ENCODE results near the gene ANXA8L1. TPM values are rescaled to one million over a fixed set of nuclear protein-coding genes. Genes with fewer than 3 reads are reported as not detected.

Gene ANXA8L1
- polyA plus RNA-seq, 3 donors, result 0.31 to 2.7 (median 1.5) TPM

DNA sequence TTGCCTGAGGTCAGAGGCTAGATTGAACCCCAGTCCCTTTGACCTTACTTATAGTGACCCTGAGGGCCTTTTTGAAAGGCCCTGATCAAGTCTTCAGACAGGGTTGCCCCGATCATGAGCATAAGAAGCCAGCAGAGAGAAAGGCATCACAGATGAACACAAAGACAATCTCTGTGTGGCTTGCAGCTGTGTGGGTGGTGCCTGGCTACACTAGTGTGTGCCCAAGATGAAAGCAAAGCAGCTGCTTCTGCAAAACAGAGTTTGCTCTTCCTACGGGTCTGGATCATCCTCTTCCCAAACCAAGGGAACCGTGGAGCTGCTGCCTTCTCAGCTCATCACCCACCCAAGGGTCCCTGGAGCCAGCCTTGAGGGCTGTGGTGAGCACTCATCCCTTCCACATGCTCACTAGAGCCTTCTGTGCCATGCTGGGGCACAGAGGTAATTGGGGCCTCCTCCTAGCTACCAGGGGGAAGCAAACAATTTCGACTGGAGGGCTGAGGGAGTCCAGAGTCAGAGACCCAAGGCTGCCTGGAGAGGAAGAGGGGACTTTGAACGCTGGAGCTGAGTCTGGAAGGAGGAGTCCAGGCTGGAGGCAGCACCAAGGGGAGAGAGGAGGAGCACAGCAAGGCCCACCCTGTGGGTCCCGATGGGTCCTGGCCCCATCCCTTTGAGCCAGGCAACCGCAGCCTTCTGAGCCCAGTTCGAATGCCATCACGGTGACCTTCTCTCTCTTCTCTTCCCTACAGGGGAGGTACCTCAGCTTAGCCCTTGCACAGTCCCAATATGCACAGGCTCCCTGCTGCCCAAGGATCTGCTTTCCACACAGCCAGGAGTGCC lies 46.5 kb upstream of the ANXA8L1 start:
- H3K9me3 Mint-ChIP-seq, result peaks cover 0 to 2% (median 0%) of the 10 kb centered on the region in 7 donors
- intact Hi-C loops (cut with micrococcal nuclease), result no loop called here
- H3K36me3 ChIP-seq (replicated peaks in 1 of 2; ENCODE audit: control insufficient read depth in 1 of 2, insufficient read depth in 2 of 2, low read length in 2 of 2), result no peaks in the 10 kb centered on the region
- H3K9me3 ChIP-seq (replicated peaks in 1 of 2; ENCODE audit: control insufficient read depth in 1 of 2, insufficient read depth in 1 of 2, low read length in 2 of 2), result no peaks in the 10 kb centered on the region
- no peaks in the 10 kb centered on the region for H3K27me3 ChIP-seq (ENCODE audit: control insufficient read depth in 2 of 2, insufficient read depth in 2 of 2, low read length in 2 of 2)
- H3K4me2 ChIP-seq (replicated peaks; ENCODE audit: extremely low read depth, low read length, poor library complexity, severe bottlenecking), result no peak overlapping the region
- no peak overlapping the region for H3K27ac ChIP-seq (ENCODE audit: low read depth in 1 of 2, low read length in 2 of 2)
- no peaks in the 10 kb centered on the region for H3K79me2 ChIP-seq (ENCODE audit: insufficient read depth, low read length)
- no peak overlapping the region for H3K4me3 Mint-ChIP-seq
- H3K4me1 Mint-ChIP-seq, result peaks cover 2% of the 10 kb centered on the region
- no peaks in the 10 kb centered on the region for H3K36me3 Mint-ChIP-seq
- WGBS (ENCODE audit: insufficient coverage), result over 99% methylated on average over 8 of the region's 9 CpGs
- no peaks in the 10 kb centered on the region for H3K4me1 ChIP-seq (ENCODE audit: control insufficient read depth in 1 of 2, insufficient read depth in 2 of 2, low read length in 2 of 2)
- no peak for TF ChIP-seq CTCF (IDR thresholded peaks at IDR 0.05)
- no peak overlapping the region for H2AFZ ChIP-seq (ENCODE audit: insufficient read depth, low read depth, low read length, poor library complexity, severe bottlenecking)
- H3K4me3 ChIP-seq (replicated peaks in 1 of 3; ENCODE audit: low read depth in 2 of 3, low read length in 3 of 3), result no peak overlapping the region
- H3K27me3 Mint-ChIP-seq (ENCODE audit: low read depth in 3 of 3), result peaks cover 3 to 5% (median 4%) of the 10 kb centered on the region in 3 donors
- peak overlapping the region in 1 of 7 donors; percentile 23 for H3K27ac Mint-ChIP-seq
- no peak overlapping the region for H3K9ac ChIP-seq (ENCODE audit: insufficient read depth, low read length, poor library complexity, severe bottlenecking)
- H4K20me1 ChIP-seq (ENCODE audit: insufficient read depth, low read length), result no peaks in the 10 kb centered on the region
- no peak for DNase-seq

DNA sequence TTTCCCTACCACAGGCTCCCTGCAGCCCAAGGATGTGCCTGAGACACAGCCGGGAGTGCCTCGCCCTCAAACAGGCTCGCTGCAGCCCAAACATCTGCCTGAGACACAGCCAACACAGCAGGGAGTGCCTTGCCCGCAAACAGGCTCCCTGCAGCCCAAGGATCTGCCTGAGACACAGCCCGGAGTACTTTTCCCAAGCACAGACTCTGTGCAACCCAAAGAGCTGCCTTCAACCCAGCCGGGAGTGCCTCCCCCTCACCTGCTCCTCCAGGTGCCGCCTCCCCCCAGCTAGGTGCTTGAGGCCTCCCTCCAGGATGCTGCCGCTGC lies 45.9 kb upstream of the ANXA8L1 start:
- Mint-ChIP-seq H3K4me1 (peaks cover 2% of the 10 kb centered on the region), H3K36me3 (no peaks in the 10 kb centered on the region), H3K9me3 (peaks cover 0 to 2% (median 0%) of the 10 kb centered on the region in 7 donors), H3K27me3 (ENCODE audit: low read depth in 3 of 3) (peaks cover 3 to 5% (median 4%) of the 10 kb centered on the region in 3 donors), H3K27ac (no peak overlapping the region), H3K4me3 (no peak overlapping the region)
- H4K20me1 ChIP-seq (ENCODE audit: insufficient read depth, low read length), result no peaks in the 10 kb centered on the region
- WGBS (ENCODE audit: insufficient coverage), result 91% methylated on average over 8 of the region's 8 CpGs
- H3K4me3 ChIP-seq (replicated peaks in 1 of 3; ENCODE audit: low read depth in 2 of 3, low read length in 3 of 3), result no peak overlapping the region
- H3K79me2 ChIP-seq (ENCODE audit: insufficient read depth, low read length), result no peaks in the 10 kb centered on the region
- H3K27ac ChIP-seq (ENCODE audit: low read depth in 1 of 2, low read length in 2 of 2), result no peak overlapping the region
- no peak overlapping the region for H3K9ac ChIP-seq (ENCODE audit: insufficient read depth, low read length, poor library complexity, severe bottlenecking)
- DNase-seq, result no peak
- no peak overlapping the region for H2AFZ ChIP-seq (ENCODE audit: insufficient read depth, low read depth, low read length, poor library complexity, severe bottlenecking)
- no peak for TF ChIP-seq CTCF (IDR thresholded peaks at IDR 0.05)
- H3K4me2 ChIP-seq (replicated peaks; ENCODE audit: extremely low read depth, low read length, poor library complexity, severe bottlenecking), result no peak overlapping the region
- intact Hi-C loops (cut with micrococcal nuclease), result no loop called here
- H3K4me1 ChIP-seq (ENCODE audit: control insufficient read depth in 1 of 2, insufficient read depth in 2 of 2, low read length in 2 of 2), result no peaks in the 10 kb centered on the region
- H3K36me3 ChIP-seq (replicated peaks in 1 of 2; ENCODE audit: control insufficient read depth in 1 of 2, insufficient read depth in 2 of 2, low read length in 2 of 2), result no peaks in the 10 kb centered on the region
- no peaks in the 10 kb centered on the region for H3K27me3 ChIP-seq (ENCODE audit: control insufficient read depth in 2 of 2, insufficient read depth in 2 of 2, low read length in 2 of 2)
- H3K9me3 ChIP-seq (replicated peaks in 1 of 2; ENCODE audit: control insufficient read depth in 1 of 2, insufficient read depth in 1 of 2, low read length in 2 of 2), result no peaks in the 10 kb centered on the region
